ENCODE results near the gene COL6A1.

The COL6A1 gene

GRCh38 chr21:45938811-45939520, 42.6 kb upstream of the COL6A1 start:
- Histone ChIP-seq H3K18ac (ENCODE audit: low read length) (no peak overlapping the region), H4K8ac (ENCODE audit: low read depth, low read length) (no peak overlapping the region), H3K27me3 (ENCODE audit: insufficient read depth, low read length) (no peaks in the 10 kb centered on the region), H3K27ac (ENCODE audit: low read depth, low read length) (no peak overlapping the region), H2AFZ (ENCODE audit: insufficient read depth, low read length, poor library complexity) (no peak overlapping the region), H2BK120ac (ENCODE audit: insufficient read depth, low read length, poor library complexity) (no peak overlapping the region), H3K79me2 (ENCODE audit: control insufficient read depth, insufficient read depth, low read length, poor library complexity) (no peaks in the 10 kb centered on the region), H3K4me3 (ENCODE audit: low read depth, low read length) (no peak overlapping the region), H2AK5ac (ENCODE audit: low read length) (no peak overlapping the region), H3K36me3 (ENCODE audit: control insufficient read depth in 1 of 2, insufficient read depth in 2 of 2, low read length in 2 of 2) (peaks cover 0 to 2% of the 10 kb centered on the region in 2 experiments), H3K14ac (ENCODE audit: low read length) (no peak overlapping the region), H3K9me3 (ENCODE audit: insufficient read depth, low read depth, low read length) (peaks cover 49% of the 10 kb centered on the region), H3K79me1 (ENCODE audit: low read length) (no peaks in the 10 kb centered on the region), H3K4me1 (ENCODE audit: control insufficient read depth in 1 of 2, insufficient read depth in 2 of 2, low read length in 2 of 2) (no peaks in the 10 kb centered on the region), H4K12ac (ENCODE audit: low read depth, low read length) (no peak overlapping the region), H2BK12ac (ENCODE audit: low read length) (no peak overlapping the region), H3K4ac (ENCODE audit: low read depth, low read length) (no peak overlapping the region), H4K91ac (ENCODE audit: low read depth, low read length) (no peak overlapping the region), H2BK5ac (ENCODE audit: low read depth, low read length, poor library complexity) (no peak overlapping the region), H3K23ac (ENCODE audit: low read length) (no peak overlapping the region), H3K4me2 (ENCODE audit: low read length) (no peak overlapping the region), H3K9ac (ENCODE audit: low read length) (no peak overlapping the region)
- no CpG with 5 or more reads among the region's 17 CpGs for WGBS (ENCODE audit: extremely low coverage, insufficient coverage, insufficient read length)
- no peak for DNase-seq

GRCh38 chr21:45939521-45940045, 42.0 kb upstream of the COL6A1 start:
- Histone ChIP-seq H3K9ac (ENCODE audit: low read length) (no peak overlapping the region), H2BK5ac (ENCODE audit: low read depth, low read length, poor library complexity) (no peak overlapping the region), H3K9me3 (ENCODE audit: insufficient read depth, low read depth, low read length) (peaks cover 47% of the 10 kb centered on the region), H3K4me3 (ENCODE audit: low read depth, low read length) (no peak overlapping the region), H4K8ac (ENCODE audit: low read depth, low read length) (no peak overlapping the region), H3K23ac (ENCODE audit: low read length) (no peak overlapping the region), H2AFZ (ENCODE audit: insufficient read depth, low read length, poor library complexity) (no peak overlapping the region), H3K4me2 (ENCODE audit: low read length) (no peak overlapping the region), H2BK12ac (ENCODE audit: low read length) (no peak overlapping the region), H3K79me1 (ENCODE audit: low read length) (no peaks in the 10 kb centered on the region), H4K12ac (ENCODE audit: low read depth, low read length) (no peak overlapping the region), H4K91ac (ENCODE audit: low read depth, low read length) (no peak overlapping the region), H3K4ac (ENCODE audit: low read depth, low read length) (no peak overlapping the region), H3K4me1 (ENCODE audit: control insufficient read depth in 1 of 2, insufficient read depth in 2 of 2, low read length in 2 of 2) (no peaks in the 10 kb centered on the region), H3K27ac (ENCODE audit: low read depth, low read length) (no peak overlapping the region), H3K18ac (ENCODE audit: low read length) (no peak overlapping the region), H3K79me2 (ENCODE audit: control insufficient read depth, insufficient read depth, low read length, poor library complexity) (no peaks in the 10 kb centered on the region), H3K27me3 (ENCODE audit: insufficient read depth, low read length) (no peaks in the 10 kb centered on the region), H2AK5ac (ENCODE audit: low read length) (no peak overlapping the region), H2BK120ac (ENCODE audit: insufficient read depth, low read length, poor library complexity) (no peak overlapping the region), H3K14ac (ENCODE audit: low read length) (no peak overlapping the region), H3K36me3 (ENCODE audit: control insufficient read depth in 1 of 2, insufficient read depth in 2 of 2, low read length in 2 of 2) (peaks cover 0 to 2% of the 10 kb centered on the region in 2 experiments)
- no peak for DNase-seq
- no CpG with 5 or more reads among the region's 15 CpGs for WGBS (ENCODE audit: extremely low coverage, insufficient coverage, insufficient read length)

DNA sequence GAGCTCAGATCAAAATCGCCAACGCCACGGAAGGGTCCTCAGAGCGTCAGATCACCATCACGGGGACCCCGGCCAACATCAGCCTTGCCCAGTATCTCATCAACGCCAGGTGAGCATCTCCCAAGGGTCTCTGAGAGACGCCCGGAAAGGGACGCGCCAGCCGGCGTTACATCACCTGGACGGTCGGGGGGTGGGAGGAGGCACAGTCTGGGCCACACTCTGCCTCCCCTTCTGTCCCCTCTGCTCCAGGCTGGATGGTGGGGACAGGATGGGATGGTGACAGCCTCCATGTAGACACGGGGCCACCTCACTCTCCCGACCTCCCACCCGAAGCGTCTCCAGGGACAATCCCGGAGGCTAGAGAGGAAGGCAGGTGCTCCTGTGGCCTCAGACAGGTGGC, 41.5 kb upstream of the COL6A1 start:
- no peak overlapping the region for H4K12ac ChIP-seq (ENCODE audit: low read depth, low read length)
- H3K79me2 ChIP-seq (ENCODE audit: control insufficient read depth, insufficient read depth, low read length, poor library complexity): no peaks in the 10 kb centered on the region
- H3K4me3 ChIP-seq (ENCODE audit: low read depth, low read length): no peak overlapping the region
- H2BK12ac ChIP-seq (ENCODE audit: low read length): no peak overlapping the region
- no peaks in the 10 kb centered on the region for H3K79me1 ChIP-seq (ENCODE audit: low read length)
- no peak overlapping the region for H4K8ac ChIP-seq (ENCODE audit: low read depth, low read length)
- peaks cover 0 to 2% of the 10 kb centered on the region in 2 experiments for H3K36me3 ChIP-seq (ENCODE audit: control insufficient read depth in 1 of 2, insufficient read depth in 2 of 2, low read length in 2 of 2)
- no CpG with 5 or more reads among the region's 20 CpGs for WGBS (ENCODE audit: extremely low coverage, insufficient coverage, insufficient read length)
- no peak overlapping the region for H2BK5ac ChIP-seq (ENCODE audit: low read depth, low read length, poor library complexity)
- peaks cover 44% of the 10 kb centered on the region for H3K9me3 ChIP-seq (ENCODE audit: insufficient read depth, low read depth, low read length)
- H2BK120ac ChIP-seq (ENCODE audit: insufficient read depth, low read length, poor library complexity): no peak overlapping the region
- no peak overlapping the region for H3K14ac ChIP-seq (ENCODE audit: low read length)
- H3K4me2 ChIP-seq (ENCODE audit: low read length): no peak overlapping the region
- H3K27ac ChIP-seq (ENCODE audit: low read depth, low read length): no peak overlapping the region
- H3K27me3 ChIP-seq (ENCODE audit: insufficient read depth, low read length): no peaks in the 10 kb centered on the region
- H3K23ac ChIP-seq (ENCODE audit: low read length): no peak overlapping the region
- H3K18ac ChIP-seq (ENCODE audit: low read length): no peak overlapping the region
- no peak overlapping the region for H3K9ac ChIP-seq (ENCODE audit: low read length)
- no peak overlapping the region for H4K91ac ChIP-seq (ENCODE audit: low read depth, low read length)
- H2AFZ ChIP-seq (ENCODE audit: insufficient read depth, low read length, poor library complexity): no peak overlapping the region
- DNase-seq: no peak
- H3K4ac ChIP-seq (ENCODE audit: low read depth, low read length): no peak overlapping the region
- no peak overlapping the region for H2AK5ac ChIP-seq (ENCODE audit: low read length)
- no peaks in the 10 kb centered on the region for H3K4me1 ChIP-seq (ENCODE audit: control insufficient read depth in 1 of 2, insufficient read depth in 2 of 2, low read length in 2 of 2)

GRCh38 chr21:45940621-45941337, 40.8 kb upstream of the COL6A1 start:
- no peak overlapping the region for H3K4ac ChIP-seq (ENCODE audit: low read depth, low read length)
- no peak overlapping the region for H3K27ac ChIP-seq (ENCODE audit: low read depth, low read length)
- no peak overlapping the region for H4K8ac ChIP-seq (ENCODE audit: low read depth, low read length)
- no peak overlapping the region for H3K9ac ChIP-seq (ENCODE audit: low read length)
- H2AFZ ChIP-seq (ENCODE audit: insufficient read depth, low read length, poor library complexity): no peak overlapping the region
- no peaks in the 10 kb centered on the region for H3K79me2 ChIP-seq (ENCODE audit: control insufficient read depth, insufficient read depth, low read length, poor library complexity)
- no peak overlapping the region for H2AK5ac ChIP-seq (ENCODE audit: low read length)
- no peak for DNase-seq
- H3K4me1 ChIP-seq (ENCODE audit: control insufficient read depth in 1 of 2, insufficient read depth in 2 of 2, low read length in 2 of 2): no peaks in the 10 kb centered on the region
- no peak overlapping the region for H4K91ac ChIP-seq (ENCODE audit: low read depth, low read length)
- H3K14ac ChIP-seq (ENCODE audit: low read length): no peak overlapping the region
- H3K36me3 ChIP-seq (ENCODE audit: control insufficient read depth in 1 of 2, insufficient read depth in 2 of 2, low read length in 2 of 2): peaks cover 0 to 2% of the 10 kb centered on the region in 2 experiments
- no CpG with 5 or more reads among the region's 23 CpGs for WGBS (ENCODE audit: extremely low coverage, insufficient coverage, insufficient read length)
- peaks cover 37% of the 10 kb centered on the region for H3K9me3 ChIP-seq (ENCODE audit: insufficient read depth, low read depth, low read length)
- H3K4me2 ChIP-seq (ENCODE audit: low read length): no peak overlapping the region
- no peaks in the 10 kb centered on the region for H3K27me3 ChIP-seq (ENCODE audit: insufficient read depth, low read length)
- no peak overlapping the region for H2BK5ac ChIP-seq (ENCODE audit: low read depth, low read length, poor library complexity)
- no peak overlapping the region for H2BK12ac ChIP-seq (ENCODE audit: low read length)
- no peak overlapping the region for H3K4me3 ChIP-seq (ENCODE audit: low read depth, low read length)
- H4K12ac ChIP-seq (ENCODE audit: low read depth, low read length): no peak overlapping the region
- no peaks in the 10 kb centered on the region for H3K79me1 ChIP-seq (ENCODE audit: low read length)
- H3K18ac ChIP-seq (ENCODE audit: low read length): no peak overlapping the region
- H3K23ac ChIP-seq (ENCODE audit: low read length): no peak overlapping the region
- H2BK120ac ChIP-seq (ENCODE audit: insufficient read depth, low read length, poor library complexity): no peak overlapping the region

Measured in trophoblast cell (in vitro differentiated cells and primary cell).